IMR-90 (cell line): ENCODE data around the gene SEMA5A. TPM values are rescaled to one million over a fixed set of nuclear protein-coding genes. Genes with fewer than 3 reads are reported as not detected.

Experiments
- ATAC-seq: fragments of 200-7000 bp; cut with Tn5 transposase; 2 replicates; pipeline ENCODE4 v1.9.1; 2020; ENCODE audit warnings: low read depth, mild to moderate bottlenecking, moderate library complexity
- BruUV-seq: library from RNA; stranded (reverse); fragments of 400-500 nt; replicated peaks from 2 replicates; lab custom pipeline; 2021; lab: Mats Ljungman, UMichigan
- CTCF ChIA-PET: fragments of 300-600 bp; formaldehyde crosslinking; extraction: SDS; loops from one replicate; lab custom pipeline; 2021; ENCODE audit warnings: antibody characterized with exemption; lab: Yijun Ruan, JAX
- POLR2A ChIA-PET: fragments of 300-600 bp; sonication (Branson Sonifier 250); formaldehyde crosslinking; loops from one replicate; lab custom pipeline; 2022; ENCODE audit warnings: antibody characterized with exemption; ENCODE audit not compliant: unreplicated experiment; lab: Charles Lee
- DNase-seq: peaks from one replicate; pipeline ENCODE4 v3.0.0; 2013
- H2AFZ ChIP-seq: replicated peaks from 2 replicates; pipeline ENCODE3; 2013; ENCODE audit warnings: low read length, mild to moderate bottlenecking; ENCODE audit not compliant: poor library complexity
- H2AK5ac ChIP-seq: 2 replicates; pipeline ENCODE4 v1.6.1; 2013; ENCODE audit warnings: low read depth, low read length, inconsistent platforms
- H2AK9ac ChIP-seq: replicated peaks from 2 replicates; pipeline ENCODE3; 2013; ENCODE audit warnings: mild to moderate bottlenecking, low read depth, low read length, moderate library complexity; ENCODE audit not compliant: poor library complexity
- H2BK120ac ChIP-seq: 2 replicates; pipeline ENCODE4 v1.6.1; 2013; ENCODE audit warnings: low read depth, low read length, inconsistent platforms
- H2BK15ac ChIP-seq: 3 replicates; pipeline ENCODE4 v1.6.1; 2013; ENCODE audit warnings: low read depth, low read length, inconsistent platforms
- H2BK20ac ChIP-seq: 2 replicates; pipeline ENCODE4 v1.6.1; 2013; ENCODE audit warnings: low read depth, mild to moderate bottlenecking, inconsistent platforms, low read length, moderate library complexity
- H2BK5ac ChIP-seq: 2 replicates; pipeline ENCODE4 v1.6.1; 2013; ENCODE audit warnings: mild to moderate bottlenecking, low read depth, low read length, inconsistent platforms; ENCODE audit not compliant: poor library complexity, severe bottlenecking
- H3K14ac ChIP-seq: replicated peaks from 2 replicates; pipeline ENCODE4 v1.6.1; 2013; ENCODE audit warnings: low read depth, low read length, inconsistent platforms
- H3K18ac ChIP-seq: 2 replicates; pipeline ENCODE4 v1.6.1; 2013; ENCODE audit warnings: low read depth, low read length, control low read depth
- H3K23ac ChIP-seq: 2 replicates; pipeline ENCODE4 v1.6.1; 2013; ENCODE audit warnings: low read depth, low read length, inconsistent platforms
- H3K27ac ChIP-seq: 2 replicates; pipeline ENCODE4 v1.5.1; 2013; ENCODE audit warnings: mild to moderate bottlenecking, control low read depth, low read length; ENCODE audit not compliant: insufficient read depth
- H3K27me3 ChIP-seq: 2 replicates; pipeline ENCODE4 v1.6.1; 2013; ENCODE audit warnings: low read length; ENCODE audit not compliant: control insufficient read depth, insufficient read depth
- H3K36me3 ChIP-seq: 2 replicates; pipeline ENCODE4 v1.6.1; 2013; ENCODE audit warnings: low read length, mixed read lengths; ENCODE audit not compliant: control insufficient read depth, insufficient read depth
- H3K4ac ChIP-seq: 2 replicates; pipeline ENCODE4 v1.6.1; 2013; ENCODE audit warnings: low read depth, low read length, inconsistent platforms
- H3K4me1 ChIP-seq: 2 replicates; pipeline ENCODE4 v1.6.1; 2013; ENCODE audit warnings: low read length, mixed read lengths; ENCODE audit not compliant: control insufficient read depth, insufficient read depth
- H3K4me2 ChIP-seq: 2 replicates; pipeline ENCODE4 v1.6.1; 2013; ENCODE audit warnings: low read depth, mild to moderate bottlenecking, control low read depth, low read length, moderate library complexity
- H3K4me3 ChIP-seq: 2 replicates; pipeline ENCODE4 v1.5.1; 2013; ENCODE audit warnings: low read depth, mild to moderate bottlenecking, control low read depth, low read length, moderate library complexity; ENCODE audit not compliant: insufficient read depth
- H3K56ac ChIP-seq: 2 replicates; pipeline ENCODE4 v1.6.1; 2013; ENCODE audit warnings: low read length, inconsistent platforms; ENCODE audit not compliant: insufficient read depth; ENCODE audit errors: extremely low read depth
- H3K79me1 ChIP-seq, 2 experiments: 2 replicates each; pipeline ENCODE4 v1.6.1; 2013; ENCODE audit warnings: low read length in 2 of 2, inconsistent platforms in 1 of 2, low read depth in 1 of 2
- H3K9ac ChIP-seq: 2 replicates; pipeline ENCODE4 v1.6.1; 2013; ENCODE audit warnings: low read depth, low read length, control low read depth
- H3K9me1 ChIP-seq: 2 replicates; pipeline ENCODE4 v1.6.1; 2013; ENCODE audit warnings: low read length, inconsistent platforms; ENCODE audit not compliant: insufficient read depth
- H3K9me3 ChIP-seq: 2 replicates; pipeline ENCODE4 v1.6.1; 2013; ENCODE audit warnings: low read length; ENCODE audit not compliant: control insufficient read depth, insufficient read depth
- H4K20me1 ChIP-seq: 2 replicates; pipeline ENCODE4 v1.6.1; 2013; ENCODE audit warnings: low read length, inconsistent platforms; ENCODE audit not compliant: insufficient read depth
- H4K5ac ChIP-seq: 2 replicates; pipeline ENCODE4 v1.6.1; 2013; ENCODE audit warnings: mild to moderate bottlenecking, low read depth, low read length, control low read depth
- H4K8ac ChIP-seq, 2 experiments: 2 replicates each; pipeline ENCODE4 v1.6.1; 2013; ENCODE audit warnings: low read depth in 2 of 2, low read length in 2 of 2, control low read depth in 1 of 2, inconsistent platforms in 1 of 2
- H4K91ac ChIP-seq: 2 replicates; pipeline ENCODE4 v1.6.1; 2013; ENCODE audit warnings: low read depth, low read length, inconsistent platforms; ENCODE audit not compliant: insufficient read depth
- CEBPB ChIP-seq: IDR thresholded peaks from 2 replicates; pipeline ENCODE4 v1.6.1; 2012; ENCODE audit warnings: low read depth, low read length, improper control_type of control experiment
- CHD1 ChIP-seq: IDR thresholded peaks from 2 replicates; pipeline ENCODE4 v1.6.1; 2012; ENCODE audit warnings: low read depth, low read length, improper control_type of control experiment
- MAFK ChIP-seq: IDR thresholded peaks from 2 replicates; pipeline ENCODE4 v1.6.1; 2012; ENCODE audit warnings: low read depth, low read length, improper control_type of control experiment
- NFE2L2 ChIP-seq: fragments of 150-350 bp; IDR thresholded peaks from 2 replicates; pipeline ENCODE4 v1.6.1; 2016; ENCODE audit warnings: low read depth, mild to moderate bottlenecking, low read length
- POLR2A ChIP-seq: IDR thresholded peaks from 2 replicates; pipeline ENCODE4 v1.6.1; 2012; ENCODE audit warnings: mild to moderate bottlenecking, low read depth, low read length
- RAD21 ChIP-seq: IDR thresholded peaks from 2 replicates; pipeline ENCODE4 v1.6.1; 2012; ENCODE audit warnings: low read length, improper control_type of control experiment
- RFX5 ChIP-seq: IDR thresholded peaks from 2 replicates; pipeline ENCODE4 v1.8.0; 2012; ENCODE audit warnings: low read depth, mild to moderate bottlenecking, low read length, moderate library complexity
- SMC3 ChIP-seq: fragments of 150-350 bp; IDR thresholded peaks from 2 replicates; pipeline ENCODE4 v1.6.1; 2016; ENCODE audit warnings: low read depth, mild to moderate bottlenecking, antibody characterized with exemption, low read length, moderate library complexity
- USF2 ChIP-seq: fragments of 150-350 bp; IDR thresholded peaks from 2 replicates; pipeline ENCODE4 v1.6.1; 2017; ENCODE audit warnings: mild to moderate bottlenecking, antibody characterized with exemption, low read length, low read depth
- WGBS, 2 experiments: methylation state at CpG; one replicate each; pipeline versions ENCODE4 v1.1.5 to v1.1.7; 2013; ENCODE audit warnings: missing lambda C conversion rate in 2 of 2; ENCODE audit not compliant: insufficient read length in 1 of 2; ENCODE audit errors: extremely low coverage in 2 of 2; 5-methylcytosine and 5-hydroxymethylcytosine counted together
- dilution Hi-C: fragments of 300-500 bp; cut with HindIII; formaldehyde crosslinking; loops from one replicate; pipeline ENCODE4 v1.14.3; 2018; ENCODE audit warnings: low sequenced_read_pairs; ENCODE audit not compliant: unreplicated experiment
- in situ Hi-C: fragments of 300-500 bp; cut with MboI; formaldehyde crosslinking; loops from 3 replicates; pipeline ENCODE4 v1.14.3; 2019; ENCODE audit warnings: low sequenced_read_pairs, inconsistent platforms, mixed read lengths
- intact Hi-C: fragments of 100-400 bp; cut with micrococcal nuclease; formaldehyde crosslinking; loops from 2 replicates; pipeline ENCODE4 v1.10.0; 2022
- polyA plus RNA-seq, 3 experiments: library from polyadenylated mRNA; depleted of rRNA; stranded (reverse); fragments of >200 nt; gene quantifications; 2 replicates each; pipeline ENCODE4 v1.2.3, GENCODE V29; 2012; ENCODE audit warnings: low replicate concordance in 1 of 3
- total RNA-seq: library from RNA; depleted of rRNA; stranded (reverse); fragments of >200 nt; gene quantifications from 2 replicates; pipeline ENCODE4 v1.2.3, GENCODE V29; 2012

SEMA5A gene
- total and polyA plus RNA-seq, 2 of the 4 experiments (the other 2 are of a cell fraction), result 8.2 to 9.9 TPM

GRCh38 chr5:9482381-9482780 is 63.5 kb downstream of the SEMA5A start:
- intact Hi-C loops (no loop called here), dilution Hi-C loops (no loop called here), in situ Hi-C loops (no loop called here)
- TF ChIP-seq CEBPB, result no peak
- no peak for TF ChIP-seq POLR2A
- no peak for TF ChIP-seq MAFK
- no peak for TF ChIP-seq NFE2L2
- no peak for TF ChIP-seq RAD21
- TF ChIP-seq RFX5, result no peak
- no peak for TF ChIP-seq SMC3
- no peak for TF ChIP-seq USF2
- TF ChIP-seq CHD1, result no peak
- no peaks in the 10 kb centered on the region for H3K27me3 ChIP-seq
- no peaks in the 10 kb centered on the region for H4K20me1 ChIP-seq
- no CpG with 5 or more reads among the region's 2 CpGs for WGBS, 2 experiments
- no peak overlapping the region for H3K4me3 ChIP-seq
- H3K79me1 ChIP-seq, result peaks cover 24 to 75% of the 10 kb centered on the region in 2 experiments
- CTCF ChIA-PET, result no interaction called here
- DNase-seq (no peak), ATAC-seq (no peak)
- peak overlapping the region; percentile 88 for H3K4ac ChIP-seq
- H3K23ac ChIP-seq, result peak overlapping the region; percentile 26
- H3K14ac ChIP-seq, result peak overlapping the region; percentile 77
- H2AK9ac ChIP-seq, result no peak overlapping the region
- peak overlapping the region; percentile 74 for H2BK5ac ChIP-seq
- H2AK5ac ChIP-seq, result peak overlapping the region; percentile 87
- H3K9me1 ChIP-seq, result peaks cover 4% of the 10 kb centered on the region
- no peaks in the 10 kb centered on the region for H3K36me3 ChIP-seq
- H2BK20ac ChIP-seq, result peak overlapping the region; percentile 72
- peak overlapping the region; percentile 95 for H2BK120ac ChIP-seq
- peaks cover 9% of the 10 kb centered on the region for H3K9me3 ChIP-seq
- 0 out of 2 replicates have a peak overlapping the region, but pooled peaks have one; percentile 13 for H3K56ac ChIP-seq
- H4K5ac ChIP-seq, result peak overlapping the region; percentile 91
- H3K18ac ChIP-seq, result peak overlapping the region; percentile 64
- no TSS peak for BruUV-seq
- no peak overlapping the region for H3K9ac ChIP-seq
- H4K91ac ChIP-seq, result peak overlapping the region; percentile 74
- no peak overlapping the region for H3K4me2 ChIP-seq
- H2AFZ ChIP-seq, result no peak overlapping the region
- peak overlapping the region; percentile 58; the same call in 2 of the 3 replicates for H2BK15ac ChIP-seq
- H3K27ac ChIP-seq, result peak overlapping the region; percentile 2; the same call in 1 of the 2 replicates
- H3K4me1 ChIP-seq, result peaks cover 12% of the 10 kb centered on the region
- POLR2A ChIA-PET, result no interaction called here
- H4K8ac ChIP-seq, result peak overlapping the region; percentile 65 to 76
